ENCODE measurements around the gene MAEA. TPM values are rescaled to one million over a fixed set of nuclear protein-coding genes. Genes with fewer than 3 reads are reported as not detected.

The MAEA gene
- total RNA-seq, 4 donors from 2014 or later, result 47.2 to 62.1 (median 53.9) TPM

DNA sequence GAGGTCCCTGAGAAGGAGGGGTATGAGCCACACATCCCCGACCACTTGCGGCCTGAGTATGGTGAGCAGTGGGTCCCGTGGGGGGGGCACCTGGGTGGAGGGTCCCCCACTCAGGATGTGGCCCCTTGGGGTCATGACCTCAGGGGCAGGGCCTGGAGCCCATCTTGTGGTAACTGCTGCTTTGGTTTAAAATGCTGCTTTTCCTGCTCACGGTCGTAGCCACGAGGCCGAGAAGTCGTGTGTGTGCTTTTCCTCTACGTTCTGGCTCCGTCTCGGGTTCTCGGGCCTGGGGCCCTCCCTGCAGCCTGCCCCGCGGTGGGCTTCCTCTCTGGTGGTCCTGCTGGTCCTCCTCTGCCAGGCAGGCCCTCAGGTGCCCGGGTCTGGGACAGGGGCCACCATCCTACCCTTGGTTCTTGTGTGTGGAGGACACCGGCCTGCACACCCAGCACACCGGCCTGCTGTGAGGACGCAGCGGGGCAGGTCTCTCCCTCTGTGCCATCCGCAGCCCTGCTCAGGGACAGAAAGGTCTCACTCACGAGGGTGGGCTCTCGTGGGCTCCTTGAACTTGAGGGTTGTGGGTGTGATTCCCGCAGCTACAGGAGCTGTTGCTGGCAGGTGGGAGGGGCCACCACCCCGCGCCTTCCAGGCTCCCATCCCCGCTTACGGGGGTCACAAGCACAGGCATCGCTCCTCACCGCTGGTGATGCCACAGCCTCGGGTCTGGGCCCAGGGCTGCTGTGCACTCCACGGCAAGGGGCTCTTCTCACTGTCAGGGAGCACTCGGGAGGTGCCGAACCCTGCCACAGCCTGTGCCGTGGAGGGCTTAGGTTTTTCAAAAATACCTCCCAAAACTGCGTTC lies 76.9 kb downstream of the MAEA start:
- Histone ChIP-seq H3K4me3 (no peak overlapping the region), H3K4me1 (no peaks in the 10 kb centered on the region), H3K27ac (no peak overlapping the region), H3K27me3 (no peaks in the 10 kb centered on the region), H3K36me3 (peaks cover 0 to 83% of the 10 kb centered on the region in 2 donors), H3K9me3 (no peaks in the 10 kb centered on the region)
- TF ChIP-seq POLR2A (IDR thresholded peaks at IDR 0.05) (no peak), EP300 (IDR thresholded peaks at IDR 0.05) (no peak), POLR2AphosphoS5 (IDR thresholded peaks at IDR 0.05) (no peak)
- TF ChIP-seq, protein P1, sequence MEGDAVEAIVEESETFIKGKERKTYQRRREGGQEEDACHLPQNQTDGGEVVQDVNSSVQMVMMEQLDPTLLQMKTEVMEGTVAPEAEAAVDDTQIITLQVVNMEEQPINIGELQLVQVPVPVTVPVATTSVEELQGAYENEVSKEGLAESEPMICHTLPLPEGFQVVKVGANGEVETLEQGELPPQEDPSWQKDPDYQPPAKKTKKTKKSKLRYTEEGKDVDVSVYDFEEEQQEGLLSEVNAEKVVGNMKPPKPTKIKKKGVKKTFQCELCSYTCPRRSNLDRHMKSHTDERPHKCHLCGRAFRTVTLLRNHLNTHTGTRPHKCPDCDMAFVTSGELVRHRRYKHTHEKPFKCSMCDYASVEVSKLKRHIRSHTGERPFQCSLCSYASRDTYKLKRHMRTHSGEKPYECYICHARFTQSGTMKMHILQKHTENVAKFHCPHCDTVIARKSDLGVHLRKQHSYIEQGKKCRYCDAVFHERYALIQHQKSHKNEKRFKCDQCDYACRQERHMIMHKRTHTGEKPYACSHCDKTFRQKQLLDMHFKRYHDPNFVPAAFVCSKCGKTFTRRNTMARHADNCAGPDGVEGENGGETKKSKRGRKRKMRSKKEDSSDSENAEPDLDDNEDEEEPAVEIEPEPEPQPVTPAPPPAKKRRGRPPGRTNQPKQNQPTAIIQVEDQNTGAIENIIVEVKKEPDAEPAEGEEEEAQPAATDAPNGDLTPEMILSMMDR (IDR thresholded peaks at IDR 0.05), result no peak
- ATAC-seq, result no peak
- 92 to 95% methylated on average over 2 to 4 of the region's 35 CpGs for WGBS, 2 donors (ENCODE audit: low coverage in 1 of 2)

DNA sequence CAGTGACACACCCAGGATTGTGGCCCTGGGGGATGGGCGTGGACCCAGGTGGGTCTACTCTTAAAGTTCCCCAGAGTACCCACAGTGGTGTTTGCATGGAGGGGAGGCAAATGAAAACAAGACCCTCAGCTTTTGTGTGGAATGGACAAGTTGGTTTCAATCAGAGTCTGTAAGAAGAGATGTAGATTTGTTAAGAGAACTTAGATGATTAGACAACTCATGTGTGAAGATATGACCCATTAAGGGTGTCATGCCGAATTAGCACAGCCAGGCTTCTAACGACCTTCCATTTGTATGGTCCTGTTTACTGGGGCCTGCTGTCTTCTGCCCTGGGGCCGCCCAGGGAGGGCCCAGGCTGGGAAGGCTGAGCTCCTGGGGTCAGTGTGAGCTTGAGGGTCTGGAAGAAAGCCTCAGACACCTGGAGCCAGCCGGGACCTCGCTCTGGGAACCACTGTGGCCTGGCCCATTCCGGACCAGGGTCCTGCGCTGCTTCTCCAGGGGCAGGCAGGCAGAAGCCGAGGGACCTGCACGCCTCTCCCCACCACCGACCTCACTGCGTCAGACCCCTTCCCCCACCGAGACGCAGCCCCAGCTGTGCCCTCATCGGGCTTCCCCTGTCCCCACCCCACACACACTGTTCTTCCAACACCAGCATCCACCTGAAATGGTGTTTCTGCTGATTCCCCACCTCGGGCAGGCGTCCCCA lies 77.7 kb downstream of the MAEA start:
- H3K4me1 ChIP-seq, result no peaks in the 10 kb centered on the region
- peaks cover 0 to 86% of the 10 kb centered on the region in 2 donors for H3K36me3 ChIP-seq
- H3K27ac ChIP-seq, result no peak overlapping the region
- no peaks in the 10 kb centered on the region for H3K9me3 ChIP-seq
- no peak for ATAC-seq
- WGBS, 2 donors (ENCODE audit: low coverage in 1 of 2), result 100% methylated on average over 2 of the region's 17 CpGs; no CpG with 5 or more reads in 1 of the 2 donors
- H3K27me3 ChIP-seq, result no peaks in the 10 kb centered on the region
- no peak for TF ChIP-seq POLR2AphosphoS5 (IDR thresholded peaks at IDR 0.05)
- TF ChIP-seq, protein P1 (IDR thresholded peaks at IDR 0.05), result no peak
- TF ChIP-seq EP300 (IDR thresholded peaks at IDR 0.05), result no peak
- no peak for TF ChIP-seq POLR2A (IDR thresholded peaks at IDR 0.05)
- H3K4me3 ChIP-seq, result no peak overlapping the region

- Histone ChIP-seq H3K27me3 (no peaks in the 10 kb centered on the region), H3K27ac (no peak overlapping the region), H3K9me3 (no peaks in the 10 kb centered on the region), H3K4me3 (no peak overlapping the region), H3K4me1 (no peaks in the 10 kb centered on the region), H3K36me3 (peaks cover 0 to 86% of the 10 kb centered on the region in 2 donors)
- no peak for ATAC-seq
- WGBS, 2 donors (ENCODE audit: low coverage in 1 of 2), result 100% methylated on average over 1 of the region's 10 CpGs; no CpG with 5 or more reads in 1 of the 2 donors
- TF ChIP-seq EP300 (IDR thresholded peaks at IDR 0.05) (no peak), POLR2A (IDR thresholded peaks at IDR 0.05) (no peak), POLR2AphosphoS5 (IDR thresholded peaks at IDR 0.05) (no peak)
- TF ChIP-seq, protein P1 (IDR thresholded peaks at IDR 0.05), result no peak
These were observed 78.2 kb downstream of the MAEA start for GRCh38 chr4:1367936-1368289.

DNA sequence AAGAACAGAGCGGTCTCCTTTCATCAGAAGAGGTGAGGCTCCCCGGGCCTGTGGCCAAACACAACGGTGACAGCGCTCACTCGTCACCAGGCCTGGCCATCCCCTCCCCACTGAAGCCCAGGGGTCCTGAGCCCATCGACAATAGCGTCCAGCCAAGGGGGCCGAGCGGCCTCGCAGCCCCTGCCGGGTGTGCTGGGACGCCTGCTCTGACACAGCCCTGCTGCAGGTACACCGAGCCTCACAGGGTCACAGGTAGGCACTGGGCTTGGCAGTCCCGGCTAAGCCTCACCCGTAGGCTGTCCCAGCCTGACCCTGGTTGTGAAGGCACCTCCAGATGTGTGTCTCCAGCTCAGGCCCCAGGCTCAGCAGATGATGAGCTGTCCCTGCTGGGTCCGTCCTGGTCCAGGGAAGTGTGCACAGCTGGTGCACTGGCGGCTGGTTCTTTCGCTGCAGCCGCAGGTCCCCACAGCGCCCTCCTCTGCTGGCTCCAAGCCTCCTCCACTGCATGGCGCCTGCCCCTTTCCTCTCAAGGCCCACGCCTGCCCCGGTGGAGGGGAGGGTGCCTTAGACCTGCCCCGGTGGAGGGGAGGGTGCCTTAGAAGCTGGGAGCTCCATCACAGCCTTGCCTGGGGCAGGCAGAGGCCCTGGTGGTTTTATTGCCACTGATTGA lies 78.9 kb downstream of the MAEA start:
- Histone ChIP-seq H3K27me3 (no peaks in the 10 kb centered on the region), H3K4me3 (no peak overlapping the region), H3K36me3 (peaks cover 0 to 89% of the 10 kb centered on the region in 2 donors), H3K9me3 (no peaks in the 10 kb centered on the region), H3K4me1 (no peaks in the 10 kb centered on the region), H3K27ac (no peak overlapping the region)
- TF ChIP-seq POLR2AphosphoS5 (IDR thresholded peaks at IDR 0.05) (no peak), POLR2A (IDR thresholded peaks at IDR 0.05) (no peak)
- TF ChIP-seq, protein P1 (IDR thresholded peaks at IDR 0.05), result no peak
- 89 to 92% methylated on average over 2 to 3 of the region's 24 CpGs for WGBS, 2 donors (ENCODE audit: low coverage in 1 of 2)
- no peak for ATAC-seq
